Mesenchymal stem cell (in vitro differentiated cells and primary cell): ENCODE data around the gene HEXA.
A peak's percentile ranks its signal among the peaks of the same experiment; 100 is the strongest.

Source experiments
- DNase-seq: peaks from one replicate; pipeline ENCODE4 v3.0.0-alpha.2; 2013
- H2AFZ ChIP-seq: one replicate; pipeline ENCODE4 v1.6.1; 2013; ENCODE audit warnings: low read depth, mild to moderate bottlenecking, control low read depth, inconsistent platforms, low read length, moderate library complexity
- H2AK5ac ChIP-seq: 2 replicates; pipeline ENCODE4 v1.6.1; 2013; ENCODE audit warnings: low read length, moderate library complexity, mild to moderate bottlenecking, inconsistent platforms; ENCODE audit not compliant: severe bottlenecking
- H2BK120ac ChIP-seq: one replicate; pipeline ENCODE4 v1.6.1; 2013; ENCODE audit warnings: low read depth, mild to moderate bottlenecking, inconsistent platforms, low read length, moderate library complexity
- H2BK12ac ChIP-seq, 2 experiments: one replicate each; pipeline ENCODE4 v1.6.1; 2013; ENCODE audit warnings: inconsistent platforms in 2 of 2, low read length in 2 of 2, mild to moderate bottlenecking in 2 of 2, moderate library complexity in 2 of 2, control low read depth in 1 of 2
- H2BK15ac ChIP-seq: one replicate; pipeline ENCODE4 v1.6.1; 2013; ENCODE audit warnings: mild to moderate bottlenecking, low read depth, inconsistent platforms; ENCODE audit not compliant: poor library complexity, severe bottlenecking
- H2BK5ac ChIP-seq: 2 replicates; pipeline ENCODE4 v1.6.1; 2013; ENCODE audit warnings: low read depth, mild to moderate bottlenecking, low read length, control low read depth, inconsistent platforms; ENCODE audit not compliant: poor library complexity, severe bottlenecking
- H3K14ac ChIP-seq, 2 experiments: one replicate each; pipeline ENCODE4 v1.6.1; 2013; ENCODE audit warnings: inconsistent platforms in 2 of 2, low read length in 2 of 2, control low read depth in 1 of 2, mild to moderate bottlenecking in 1 of 2, moderate library complexity in 1 of 2
- H3K18ac ChIP-seq, 2 experiments: one replicate each; pipeline ENCODE4 v1.6.1; 2013; ENCODE audit warnings: inconsistent platforms in 2 of 2, low read length in 2 of 2, control low read depth in 1 of 2, low read depth in 1 of 2, mild to moderate bottlenecking in 1 of 2
- H3K23ac ChIP-seq, 2 experiments: one replicate each; pipeline ENCODE4 v1.6.1; 2013; ENCODE audit warnings: inconsistent platforms in 2 of 2, low read length in 2 of 2, mild to moderate bottlenecking in 2 of 2, moderate library complexity in 2 of 2, control low read depth in 1 of 2
- H3K27ac ChIP-seq: 2 replicates; pipeline ENCODE4 v1.5.1; 2013; ENCODE audit warnings: mild to moderate bottlenecking, moderate library complexity, low read length, control low read depth, inconsistent platforms; ENCODE audit not compliant: poor library complexity, severe bottlenecking
- H3K27me3 ChIP-seq, 2 experiments: 2 replicates each; pipeline versions ENCODE4 v1.6.1 to v1.7.0; 2013; ENCODE audit warnings: low read length in 2 of 2, mild to moderate bottlenecking in 2 of 2, moderate library complexity in 2 of 2, control low read depth in 1 of 2, inconsistent platforms in 1 of 2; ENCODE audit not compliant: control insufficient read depth in 1 of 2, insufficient read depth in 1 of 2
- H3K36me3 ChIP-seq, 2 experiments: 2 replicates each; pipeline versions ENCODE4 v1.6.1 to v1.7.0; 2013; ENCODE audit warnings: low read length in 2 of 2, control low read depth in 1 of 2, inconsistent platforms in 1 of 2, low read depth in 1 of 2, mild to moderate bottlenecking in 1 of 2; ENCODE audit not compliant: insufficient read depth in 2 of 2, control insufficient read depth in 1 of 2
- H3K4ac ChIP-seq, 2 experiments: one replicate each; pipeline ENCODE4 v1.6.1; 2013; ENCODE audit warnings: inconsistent platforms in 2 of 2, low read length in 2 of 2, mild to moderate bottlenecking in 2 of 2, moderate library complexity in 2 of 2, control low read depth in 1 of 2, low read depth in 1 of 2
- H3K4me1 ChIP-seq: 2 replicates; pipeline ENCODE4 v1.6.1; 2013; ENCODE audit warnings: low read depth, low read length, control low read depth; ENCODE audit not compliant: control insufficient read depth, insufficient read depth
- H3K4me2 ChIP-seq: 2 replicates; pipeline ENCODE4 v1.6.1; 2013; ENCODE audit warnings: low read length, mild to moderate bottlenecking, inconsistent platforms; ENCODE audit not compliant: poor library complexity, severe bottlenecking
- H3K4me3 ChIP-seq, 2 experiments: 2 replicates each; pipeline versions ENCODE4 v1.5.1 to v1.7.0; 2013; ENCODE audit warnings: low read length in 2 of 2, mild to moderate bottlenecking in 2 of 2, control low read depth in 1 of 2, low read depth in 1 of 2; ENCODE audit not compliant: insufficient read depth in 1 of 2
- H3K79me1 ChIP-seq: replicated peaks from 2 replicates; pipeline ENCODE4 v1.6.1; 2013; ENCODE audit warnings: mild to moderate bottlenecking, control low read depth, low read length, inconsistent platforms; ENCODE audit not compliant: poor library complexity, severe bottlenecking
- H3K9ac ChIP-seq: 2 replicates; pipeline ENCODE4 v1.7.0; 2013; ENCODE audit warnings: mild to moderate bottlenecking, low read length, moderate library complexity
- H3K9me3 ChIP-seq: 2 replicates; pipeline ENCODE4 v1.7.0; 2013; ENCODE audit warnings: mild to moderate bottlenecking, low read length; ENCODE audit not compliant: control insufficient read depth
- H4K8ac ChIP-seq: one replicate; pipeline ENCODE4 v1.6.1; 2013; ENCODE audit warnings: inconsistent platforms, mild to moderate bottlenecking, low read length, moderate library complexity
- H4K91ac ChIP-seq: one replicate; pipeline ENCODE4 v1.6.1; 2013; ENCODE audit warnings: mild to moderate bottlenecking, low read length, inconsistent platforms
- WGBS: methylation state at CpG from one replicate; pipeline ENCODE4 v1.1.7; 2013; ENCODE audit warnings: mixed read lengths; 5-methylcytosine and 5-hydroxymethylcytosine counted together

HEXA gene

GRCh38 chr15:72312605-72313447, 63.0 kb downstream of the HEXA start:
- Histone ChIP-seq H4K91ac (no peak overlapping the region), H3K27ac (no peak overlapping the region), H4K8ac (no peak overlapping the region), H3K14ac (no peak overlapping the region), H3K36me3 (no peaks in the 10 kb centered on the region), H3K4ac (no peak overlapping the region), H3K4me1 (no peaks in the 10 kb centered on the region), H2BK15ac (no peak overlapping the region), H3K9ac (no peak overlapping the region), H3K79me1 (no peaks in the 10 kb centered on the region), H2BK12ac (no peak overlapping the region), H2BK120ac (no peak overlapping the region), H2BK5ac (no peak overlapping the region), H3K4me2 (no peak overlapping the region), H3K4me3 (no peak overlapping the region), H2AK5ac (no peak overlapping the region), H3K9me3 (no peaks in the 10 kb centered on the region), H3K23ac (no peak overlapping the region), H2AFZ (no peak overlapping the region), H3K18ac (no peak overlapping the region), H3K27me3 (peaks cover 7 to 37% of the 10 kb centered on the region in 2 experiments)
- 100% methylated on average over 1 of the region's 2 CpGs for WGBS
- peak; percentile 73 for DNase-seq

GRCh38 chr15:72307026-72307425, 68.8 kb downstream of the HEXA start:
- H3K27me3 ChIP-seq: peaks cover 0 to 28% of the 10 kb centered on the region in 2 experiments
- no peak overlapping the region for H3K4me3 ChIP-seq

GRCh38 chr15:72306211-72306785, 69.5 kb downstream of the HEXA start:
- H2AFZ ChIP-seq: no peak overlapping the region
- H3K9me3 ChIP-seq: no peaks in the 10 kb centered on the region
- peaks cover 0 to 28% of the 10 kb centered on the region in 2 experiments for H3K27me3 ChIP-seq
- H3K4me2 ChIP-seq: no peak overlapping the region
- H3K14ac ChIP-seq: no peak overlapping the region
- no peak overlapping the region for H3K4me3 ChIP-seq
- no peak overlapping the region for H2AK5ac ChIP-seq
- H3K79me1 ChIP-seq: no peaks in the 10 kb centered on the region
- WGBS: 58% methylated on average over 5 of the region's 10 CpGs
- H2BK5ac ChIP-seq: no peak overlapping the region
- H4K8ac ChIP-seq: no peak overlapping the region
- H2BK120ac ChIP-seq: no peak overlapping the region
- H2BK12ac ChIP-seq: no peak overlapping the region
- H3K4ac ChIP-seq: no peak overlapping the region
- H3K36me3 ChIP-seq: peaks cover 0 to 3% of the 10 kb centered on the region in 2 experiments
- DNase-seq: no peak
- no peak overlapping the region for H3K9ac ChIP-seq
- no peak overlapping the region for H3K23ac ChIP-seq
- H3K27ac ChIP-seq: no peak overlapping the region
- no peak overlapping the region for H2BK15ac ChIP-seq
- H3K4me1 ChIP-seq: peaks cover 3% of the 10 kb centered on the region
- no peak overlapping the region for H3K18ac ChIP-seq
- no peak overlapping the region for H4K91ac ChIP-seq

More at GRCh38 chr15:72307026-72307425, 68.8 kb downstream of the HEXA start:
- Histone ChIP-seq H2BK120ac (no peak overlapping the region), H3K9me3 (no peaks in the 10 kb centered on the region), H3K23ac (no peak overlapping the region), H3K27ac (no peak overlapping the region), H3K36me3 (peaks cover 0 to 3% of the 10 kb centered on the region in 2 experiments), H2BK12ac (no peak overlapping the region), H4K8ac (no peak overlapping the region), H3K18ac (no peak overlapping the region), H3K79me1 (no peaks in the 10 kb centered on the region), H3K9ac (no peak overlapping the region), H3K14ac (no peak overlapping the region), H3K4me2 (no peak overlapping the region), H3K4ac (no peak overlapping the region), H2AFZ (no peak overlapping the region), H2BK5ac (no peak overlapping the region), H2AK5ac (no peak overlapping the region), H2BK15ac (no peak overlapping the region), H4K91ac (no peak overlapping the region), H3K4me1 (peaks cover 3% of the 10 kb centered on the region)
- 70% methylated on average over 5 of the region's 5 CpGs for WGBS
- DNase-seq: no peak

GRCh38 chr15:72304596-72304995, 71.2 kb downstream of the HEXA start:
- H2BK5ac ChIP-seq: no peak overlapping the region
- no peak overlapping the region for H3K4me2 ChIP-seq
- no peak overlapping the region for H2AFZ ChIP-seq
- no peak for DNase-seq
- WGBS: 77% methylated on average over 7 of the region's 7 CpGs
- H3K27ac ChIP-seq: no peak overlapping the region
- no peak overlapping the region for H2BK15ac ChIP-seq
- H3K14ac ChIP-seq: no peak overlapping the region
- no peak overlapping the region for H2AK5ac ChIP-seq
- H3K9me3 ChIP-seq: no peaks in the 10 kb centered on the region
- H4K8ac ChIP-seq: no peak overlapping the region
- peak overlapping the region; percentile 61 for H3K9ac ChIP-seq
- peaks cover 0 to 3% of the 10 kb centered on the region in 2 experiments for H3K36me3 ChIP-seq
- no peak overlapping the region for H3K4ac ChIP-seq
- H3K18ac ChIP-seq: no peak overlapping the region
- peaks cover 0 to 22% of the 10 kb centered on the region in 2 experiments for H3K27me3 ChIP-seq
- H2BK12ac ChIP-seq: no peak overlapping the region
- H2BK120ac ChIP-seq: no peak overlapping the region
- H3K4me3 ChIP-seq: no peak overlapping the region
- H4K91ac ChIP-seq: no peak overlapping the region
- no peaks in the 10 kb centered on the region for H3K79me1 ChIP-seq
- H3K4me1 ChIP-seq: peaks cover 3% of the 10 kb centered on the region
- H3K23ac ChIP-seq: no peak overlapping the region
